Measurements from ENCODE around the gene ARVCF. TPM values are rescaled to one million over a fixed set of nuclear protein-coding genes. Genes with fewer than 3 reads are reported as not detected.

The ARVCF gene
- total RNA-seq, 1 experiment from 2014 or later, result 219 TPM

DNA sequence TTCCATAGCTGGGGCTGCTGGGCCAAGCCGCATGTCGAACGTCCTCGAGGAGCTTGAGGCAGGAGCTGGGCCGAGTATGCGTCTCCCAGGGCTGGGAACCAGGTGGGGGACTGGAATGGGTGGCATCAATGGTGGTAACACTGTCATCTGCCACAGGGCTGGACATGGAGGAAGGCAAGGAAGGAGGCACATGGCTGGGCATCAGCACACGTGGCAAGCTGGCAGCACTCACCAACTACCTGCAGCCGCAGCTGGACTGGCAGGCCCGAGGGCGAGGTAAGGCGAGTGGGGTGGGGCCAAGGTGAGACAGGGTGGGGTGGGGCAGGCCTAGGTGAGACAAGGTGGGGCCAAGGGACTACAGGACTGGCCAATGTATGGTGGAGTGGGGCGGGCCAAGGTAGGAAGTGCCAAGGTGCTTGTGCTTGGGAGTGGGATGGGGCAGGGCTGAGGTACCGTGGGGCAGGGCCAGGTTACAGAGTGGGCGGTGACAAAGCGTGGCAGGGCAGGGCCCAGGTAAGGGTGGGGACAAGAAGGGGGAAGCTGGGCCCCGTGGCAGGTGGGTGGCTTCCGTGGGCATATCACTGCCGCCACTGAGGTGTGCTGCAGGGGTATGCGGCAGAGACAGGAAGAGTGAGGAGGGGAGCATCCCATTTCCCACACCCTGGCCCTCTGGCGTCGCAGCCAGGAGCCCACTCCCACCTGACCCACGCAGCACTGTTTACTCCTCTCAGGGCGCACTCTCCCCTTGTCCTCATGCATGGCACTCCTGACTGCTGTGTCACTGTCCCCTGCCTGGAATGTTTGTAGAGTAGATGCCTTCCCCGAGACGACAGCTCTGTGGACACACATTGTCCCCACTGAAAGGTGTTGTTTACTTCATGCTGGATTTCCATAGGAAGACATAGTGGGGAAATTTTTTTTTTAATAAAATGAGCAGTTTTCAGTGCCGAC, 36.0 kb upstream of the ARVCF start:
- peak; percentile 86 for DNase-seq (ENCODE audit: low spot score)

DNA sequence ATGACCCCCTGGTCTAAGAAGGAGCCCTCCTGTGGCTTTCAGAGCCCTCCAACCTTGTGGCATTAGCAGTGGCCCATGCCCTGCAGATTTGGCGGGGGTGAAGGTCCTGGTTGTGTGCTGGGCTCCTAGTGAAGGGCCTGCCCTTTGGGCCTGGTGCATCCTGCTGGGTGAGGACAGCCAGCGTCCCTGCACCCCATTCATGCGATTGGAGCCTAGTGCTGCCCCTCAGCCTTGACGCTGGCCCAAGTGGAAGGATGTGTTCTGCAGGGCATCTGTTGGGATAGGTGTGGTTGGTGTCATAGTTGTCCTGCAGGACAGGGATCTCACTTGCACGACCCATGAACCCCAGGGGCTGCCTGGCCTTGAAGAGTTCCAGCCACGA, 35.3 kb upstream of the ARVCF start:
- no peak for DNase-seq (ENCODE audit: low spot score)

DNA sequence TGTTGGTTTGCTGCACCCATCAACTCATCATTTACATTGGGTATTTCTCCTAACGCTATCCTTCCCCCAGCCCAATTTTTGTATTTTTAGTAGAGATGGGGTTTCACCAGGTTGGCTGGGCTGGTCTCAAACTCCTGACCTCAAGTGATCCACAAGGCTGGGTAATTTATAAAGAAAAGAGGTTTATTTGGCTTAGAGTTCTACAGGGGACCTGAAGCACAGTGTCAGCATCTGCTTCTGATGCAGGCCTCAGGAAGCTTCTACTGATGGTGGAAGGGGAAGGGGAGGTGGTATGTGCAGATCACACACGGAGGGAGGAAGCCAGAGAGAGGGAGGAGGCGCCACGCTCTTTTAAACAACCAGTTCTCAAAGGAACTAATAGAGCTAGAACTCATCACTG, 30.1 kb upstream of the ARVCF start:
- DNase-seq (ENCODE audit: low spot score), result no peak

DNA sequence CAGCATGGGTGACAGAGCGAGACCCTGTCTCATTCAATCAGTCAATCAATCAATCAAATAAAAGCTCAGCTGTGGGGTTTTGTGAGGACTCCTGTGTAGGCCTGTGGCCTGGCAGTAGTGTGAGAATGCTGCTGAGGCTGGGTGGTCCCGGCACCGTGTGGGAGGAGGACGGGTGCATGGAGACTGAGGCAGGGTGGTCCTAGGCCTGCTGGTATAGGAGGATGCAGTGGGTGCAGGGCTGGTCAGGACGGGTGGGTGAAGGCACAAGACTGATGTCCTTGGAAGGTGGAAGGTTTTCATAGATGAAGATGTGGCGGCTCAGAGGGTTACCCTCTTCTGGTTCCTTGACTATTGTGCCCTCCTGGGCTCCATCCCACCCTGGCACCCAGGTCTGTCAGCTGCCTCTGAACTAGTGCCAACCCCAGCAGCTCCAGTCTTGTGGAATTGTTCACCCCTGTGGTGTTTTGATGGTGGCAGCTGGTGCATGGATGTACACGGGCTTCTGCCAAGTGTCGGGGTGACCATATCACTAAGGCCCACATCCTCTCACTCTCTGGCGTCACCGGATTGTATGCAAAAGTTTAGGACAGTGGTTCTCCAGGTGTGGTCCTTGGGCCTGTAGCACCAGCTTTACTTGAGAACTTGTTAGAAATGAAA, 28.0 kb upstream of the ARVCF start:
- DNase-seq (ENCODE audit: low spot score), result no peak

DNA sequence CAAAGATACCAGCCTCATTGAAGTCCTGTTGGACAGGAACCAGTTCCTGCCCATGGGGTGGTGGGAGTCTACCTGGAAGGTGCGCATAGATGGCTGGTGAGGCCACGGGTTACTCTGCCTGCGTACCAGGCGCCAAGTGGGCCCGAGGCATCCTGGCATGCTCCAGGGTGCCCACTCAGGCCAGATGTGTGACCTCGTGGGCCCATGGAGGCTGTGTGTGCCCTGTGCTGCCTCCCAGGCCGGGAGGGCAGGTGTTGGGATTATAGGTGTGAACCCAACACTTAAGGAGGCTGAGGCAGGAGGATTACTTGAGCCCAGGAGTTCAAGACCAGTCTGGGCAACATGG, 27.3 kb upstream of the ARVCF start:
- no peak for DNase-seq (ENCODE audit: low spot score)

DNA sequence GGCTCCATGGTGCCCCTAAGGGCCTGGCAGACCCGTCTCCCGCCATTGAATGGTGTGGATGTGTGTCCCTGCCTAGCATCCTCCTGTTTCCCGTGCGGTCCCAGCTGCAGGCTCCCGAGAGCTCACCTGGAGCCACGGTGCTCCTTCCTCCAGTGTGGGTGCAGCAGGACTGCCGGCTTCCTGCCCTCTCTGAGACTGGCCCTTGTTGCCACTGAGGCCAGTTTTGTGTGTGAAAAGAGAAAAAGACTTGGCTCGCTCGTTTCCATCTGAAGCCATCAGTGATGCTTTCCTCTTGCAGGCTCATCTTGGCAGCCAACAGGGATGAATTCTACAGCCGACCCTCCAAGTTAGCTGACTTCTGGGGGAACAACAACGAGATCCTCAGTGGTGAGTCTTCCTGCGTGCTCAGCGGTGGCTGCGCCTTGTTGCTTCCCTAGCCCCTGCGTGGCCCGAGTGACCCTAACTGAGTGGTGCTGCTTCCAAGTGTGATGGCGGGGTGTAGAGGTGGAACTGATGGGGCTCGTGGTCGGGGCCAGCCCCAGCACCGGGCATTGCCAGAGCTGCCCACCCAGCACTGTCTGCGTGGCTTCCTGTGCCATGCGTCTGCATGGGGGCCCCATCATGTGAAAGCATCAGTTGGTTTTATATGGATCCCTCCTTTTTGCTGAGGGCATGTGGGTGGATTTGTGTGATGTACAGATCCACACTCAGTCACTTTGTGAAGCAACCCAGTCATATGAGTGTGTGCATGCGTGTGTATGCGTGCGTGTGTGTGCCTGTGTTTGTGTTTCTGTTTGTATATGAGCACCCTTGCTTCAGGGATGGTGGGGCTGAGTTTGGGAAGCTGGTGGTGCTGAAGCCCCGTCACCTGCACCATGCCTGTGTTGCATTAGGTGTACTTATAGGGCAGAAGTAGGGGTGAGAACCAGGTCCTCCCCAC, 26.7 kb upstream of the ARVCF start:
- no peak for DNase-seq (ENCODE audit: low spot score)

DNA sequence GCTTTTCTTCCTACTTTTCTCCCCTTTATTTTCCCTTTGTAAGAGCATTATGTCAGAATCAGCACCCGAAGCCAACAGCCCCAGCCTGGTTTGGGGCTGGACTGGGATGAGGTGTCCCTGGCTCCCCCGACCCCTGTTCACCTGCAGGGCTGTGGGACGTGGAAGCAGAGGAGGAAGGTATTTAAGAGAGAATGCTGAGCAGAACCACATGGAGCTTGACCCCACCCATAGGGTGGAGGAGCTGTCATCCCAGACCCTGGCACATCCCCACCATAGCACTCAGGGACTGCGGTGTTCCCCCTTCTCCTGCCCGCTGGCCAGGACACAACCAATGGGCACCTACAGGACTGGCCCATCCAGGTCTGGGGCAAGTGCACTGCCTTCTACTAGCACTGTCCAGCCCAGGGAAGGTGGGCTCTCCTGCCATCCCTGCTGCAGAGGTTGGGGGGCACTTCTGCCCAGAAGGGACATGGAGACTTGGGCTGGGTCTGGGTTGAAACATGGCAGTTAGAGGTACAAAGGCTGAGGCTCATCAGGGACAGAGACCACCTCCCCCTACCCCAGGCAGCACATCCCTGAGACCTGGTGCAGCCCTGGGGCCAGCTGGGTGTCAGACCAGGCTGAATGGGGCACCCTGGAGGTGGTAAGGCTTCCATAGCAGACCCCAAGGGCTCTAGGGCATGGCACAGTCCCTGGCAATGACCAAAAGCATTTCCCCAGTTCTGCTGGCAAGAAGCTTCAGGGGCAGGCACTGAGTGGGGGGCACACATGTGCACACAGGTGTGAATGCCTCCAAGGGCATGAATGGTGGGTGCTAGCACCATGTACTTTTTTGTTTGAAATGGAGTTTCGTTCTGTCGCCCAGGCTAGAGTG, 23.9 kb upstream of the ARVCF start:
- DNase-seq (ENCODE audit: low spot score), result no peak

DNA sequence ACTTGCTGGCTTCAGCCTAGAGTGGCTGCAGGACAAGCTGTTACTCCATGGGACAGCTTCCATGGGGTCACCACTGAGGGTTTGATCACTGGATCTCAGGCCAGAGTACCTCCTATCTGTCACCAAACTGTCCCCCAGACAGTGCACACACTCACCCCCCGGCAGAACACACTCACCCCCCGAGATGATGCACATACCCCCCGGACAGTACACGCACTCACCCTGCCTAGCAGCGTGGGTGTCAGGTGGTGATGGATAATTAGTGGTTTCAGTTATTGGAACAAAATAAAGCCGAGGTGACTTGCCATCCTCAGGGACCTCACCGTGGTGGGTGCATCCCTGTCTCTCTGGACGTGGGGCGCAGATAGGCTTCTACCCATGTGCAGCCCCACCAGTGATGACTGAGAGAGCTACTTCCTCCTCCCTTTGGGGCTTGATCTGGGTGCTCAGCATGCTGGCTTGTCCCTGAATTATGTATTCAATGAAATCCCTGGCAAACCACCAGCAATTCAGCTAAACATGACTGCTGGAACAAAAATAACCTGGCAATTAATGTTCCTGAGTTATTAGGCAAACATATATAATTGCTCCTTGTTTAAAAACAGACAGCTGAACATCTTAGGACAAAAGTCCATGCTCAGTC, 23.2 kb upstream of the ARVCF start:
- no peak for DNase-seq (ENCODE audit: low spot score)

DNA sequence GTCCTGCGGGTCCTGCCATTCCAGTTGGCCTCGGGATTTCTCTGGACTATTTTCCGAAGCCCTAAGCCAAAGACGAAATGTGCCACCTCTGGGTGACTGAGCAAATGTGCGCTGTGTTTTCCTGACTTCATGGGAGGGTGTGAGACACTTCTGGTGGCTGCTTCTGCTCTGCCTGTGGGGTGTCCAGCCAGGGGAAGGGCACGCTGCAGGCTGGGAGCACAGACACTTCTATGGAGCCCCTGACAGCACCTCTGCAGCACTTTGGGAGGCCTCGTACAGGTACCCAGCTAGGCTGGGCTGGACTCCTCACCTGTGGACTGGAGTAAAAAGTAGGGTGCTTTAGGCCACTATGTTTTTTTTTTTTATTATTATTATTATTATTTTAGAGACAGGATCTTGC, 22.0 kb upstream of the ARVCF start:
- DNase-seq (ENCODE audit: low spot score), result no peak

DNA sequence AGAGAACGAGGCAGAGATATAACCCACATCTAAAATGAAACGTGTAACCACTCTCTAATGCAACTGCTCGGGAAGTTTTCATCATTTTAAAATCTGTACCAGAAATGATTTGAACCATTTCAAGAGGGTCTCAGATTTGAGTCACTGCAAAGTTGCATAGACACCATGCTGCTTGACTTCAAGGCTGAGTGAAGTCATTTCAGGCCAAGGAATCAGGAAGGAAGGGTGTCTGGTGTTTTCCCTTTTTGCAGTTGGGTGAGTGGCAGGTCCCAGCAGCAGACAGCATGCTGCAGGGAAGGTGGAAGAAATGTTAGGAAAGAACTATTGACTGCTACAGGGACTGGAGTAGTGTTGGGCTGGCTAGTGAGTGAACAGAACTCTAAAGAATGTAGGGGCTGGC, 20.8 kb upstream of the ARVCF start:
- DNase-seq (ENCODE audit: low spot score), result no peak

DNA sequence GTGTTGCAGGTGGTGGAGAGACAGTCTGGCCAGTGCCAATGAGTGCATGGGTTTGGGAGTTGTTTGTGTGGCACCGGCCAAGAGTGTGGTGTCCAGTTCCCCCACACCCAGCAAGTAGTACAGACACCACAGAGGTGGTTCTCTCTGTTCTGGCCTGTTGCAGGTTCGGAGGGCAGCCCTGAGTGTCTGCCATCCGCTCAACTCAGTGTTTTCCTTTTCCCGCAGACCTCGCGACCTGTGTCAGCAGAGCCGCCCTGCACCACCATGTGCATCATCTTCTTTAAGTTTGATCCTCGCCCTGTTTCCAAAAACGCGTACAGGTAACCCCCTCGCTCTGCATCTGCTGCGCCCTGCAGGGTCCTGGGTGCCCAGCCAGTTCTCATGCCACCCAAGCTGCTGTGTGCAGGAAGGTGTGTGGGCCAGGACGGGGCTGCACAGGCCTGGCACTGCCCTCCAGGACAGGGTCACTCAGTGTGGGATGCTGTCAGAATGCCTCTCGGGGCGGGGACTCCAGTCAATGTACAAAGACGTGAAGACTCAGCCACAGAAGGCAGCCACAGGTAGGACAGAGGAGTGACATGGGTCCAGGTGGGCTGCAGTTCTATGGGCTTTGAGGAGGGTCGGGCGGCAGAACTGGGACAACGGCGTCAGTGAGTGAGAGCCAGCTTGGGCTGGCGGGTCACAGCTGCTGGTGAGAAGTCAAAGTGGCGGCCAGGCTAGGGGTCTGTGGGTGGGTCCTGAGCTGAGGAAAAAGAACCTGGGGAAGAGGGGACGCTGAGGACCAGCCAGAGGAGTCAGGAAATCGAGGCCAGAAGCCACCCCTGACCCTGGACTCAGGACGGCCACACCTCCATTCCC, 20.1 kb upstream of the ARVCF start:
- no peak for DNase-seq (ENCODE audit: low spot score)

DNA sequence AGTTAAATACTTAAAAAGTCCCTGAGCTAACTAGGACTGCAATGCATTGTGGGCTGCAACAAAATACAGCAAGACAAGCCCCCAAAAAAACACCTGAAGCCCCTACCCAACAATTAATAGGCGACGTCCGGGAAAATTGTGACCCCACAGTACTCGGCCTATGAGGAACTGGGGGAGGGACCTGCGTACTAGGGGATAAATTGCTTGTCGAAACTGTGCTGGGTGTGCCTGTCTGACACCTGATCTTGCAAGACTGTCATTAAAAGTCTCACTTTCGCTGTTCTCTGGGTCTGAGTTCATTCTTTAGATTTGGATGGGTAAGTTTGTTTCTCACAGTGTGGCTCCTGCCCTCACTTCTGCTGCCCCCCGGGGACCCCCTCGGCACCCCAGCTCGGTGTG, 19.5 kb upstream of the ARVCF start:
- no peak for DNase-seq (ENCODE audit: low spot score)

DNA sequence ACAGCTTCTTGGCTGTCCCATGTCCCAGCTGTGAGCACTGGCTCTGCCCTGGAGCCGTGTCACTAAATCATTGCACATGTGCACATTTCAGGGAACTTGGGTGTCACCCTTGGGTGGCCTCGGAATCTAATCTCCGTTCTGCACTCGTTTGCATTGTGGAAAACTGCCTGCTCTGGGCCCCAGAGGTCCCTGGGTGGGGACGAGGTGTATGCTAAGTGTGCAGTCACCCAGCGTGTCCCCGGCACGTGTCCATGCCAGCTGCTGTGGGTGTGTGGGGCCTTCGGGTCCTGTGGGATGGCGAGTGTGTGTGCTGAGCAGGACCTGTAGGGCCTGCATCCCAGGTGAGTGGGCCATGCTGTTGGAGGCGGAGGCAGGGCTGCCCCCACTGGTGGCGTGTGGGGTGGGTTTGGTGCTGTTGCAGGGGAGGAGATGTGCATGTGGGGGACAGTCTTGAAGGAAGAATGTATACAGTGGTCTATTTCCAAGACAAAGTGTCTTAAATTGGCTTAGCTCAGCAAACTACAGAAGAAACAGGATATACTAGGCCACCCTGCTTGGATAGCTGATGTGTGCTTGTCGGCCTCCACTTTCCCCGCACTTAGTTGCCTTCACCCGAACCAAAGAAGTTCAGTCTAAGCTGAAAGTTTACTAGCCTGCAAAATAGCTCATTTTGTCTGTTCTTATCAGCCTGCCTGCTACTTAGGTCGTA, 18.9 kb upstream of the ARVCF start:
- DNase-seq (ENCODE audit: low spot score), result no peak

DNA sequence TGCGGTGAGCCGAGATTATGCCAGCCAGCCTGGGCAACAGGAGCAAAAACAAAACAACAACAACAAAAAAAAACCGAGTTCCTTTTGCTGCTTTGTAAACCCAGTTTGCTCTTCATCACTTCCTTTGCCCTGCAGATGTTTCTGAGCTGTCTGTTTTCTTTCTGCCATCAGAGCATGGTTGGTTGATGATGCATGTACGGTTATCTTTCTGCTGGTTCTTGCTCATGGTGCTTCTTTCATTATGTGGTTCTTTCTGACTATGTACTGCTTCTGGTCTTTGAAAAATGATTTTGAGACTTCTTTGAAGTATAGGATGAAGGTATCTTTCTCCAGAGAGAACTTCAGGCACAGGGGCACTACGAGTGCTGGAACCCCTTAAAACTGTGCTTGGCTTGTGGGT, 17.5 kb upstream of the ARVCF start:
- no peak for DNase-seq (ENCODE audit: low spot score)

DNA sequence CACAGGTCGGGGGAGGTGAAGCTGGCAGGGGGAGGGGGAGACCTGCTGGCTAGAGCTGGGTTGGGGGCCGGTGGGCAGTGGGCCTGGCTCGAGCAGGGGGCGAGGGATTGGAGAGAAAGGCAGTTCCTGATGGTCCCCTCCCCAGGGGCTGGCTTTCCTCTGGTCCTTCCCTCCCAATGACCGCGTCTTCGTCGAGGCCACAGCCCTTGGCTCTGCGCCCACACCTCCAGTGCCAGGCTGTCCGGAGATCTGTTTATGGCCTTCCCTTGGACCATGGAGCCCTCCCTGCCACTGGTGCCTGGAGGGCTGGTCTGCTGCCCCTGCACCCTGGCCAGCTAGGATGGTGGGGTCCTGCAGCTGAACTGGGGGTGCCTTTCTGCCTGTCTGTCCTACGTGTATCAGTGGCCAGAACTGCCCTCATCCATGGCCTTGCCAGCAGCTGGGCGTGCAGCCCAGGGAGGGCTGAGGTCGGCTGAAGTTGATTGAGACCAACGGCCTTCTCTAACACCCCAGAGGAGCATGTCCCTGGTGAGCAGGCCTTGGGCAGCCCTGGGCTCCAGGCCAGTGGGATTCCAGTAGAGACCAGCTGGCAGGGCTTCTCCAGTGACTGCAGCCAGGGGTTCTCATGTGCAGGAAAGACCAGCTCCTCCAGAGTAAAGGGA, 16.6 kb upstream of the ARVCF start:
- DNase-seq (ENCODE audit: low spot score), result no peak

DNA sequence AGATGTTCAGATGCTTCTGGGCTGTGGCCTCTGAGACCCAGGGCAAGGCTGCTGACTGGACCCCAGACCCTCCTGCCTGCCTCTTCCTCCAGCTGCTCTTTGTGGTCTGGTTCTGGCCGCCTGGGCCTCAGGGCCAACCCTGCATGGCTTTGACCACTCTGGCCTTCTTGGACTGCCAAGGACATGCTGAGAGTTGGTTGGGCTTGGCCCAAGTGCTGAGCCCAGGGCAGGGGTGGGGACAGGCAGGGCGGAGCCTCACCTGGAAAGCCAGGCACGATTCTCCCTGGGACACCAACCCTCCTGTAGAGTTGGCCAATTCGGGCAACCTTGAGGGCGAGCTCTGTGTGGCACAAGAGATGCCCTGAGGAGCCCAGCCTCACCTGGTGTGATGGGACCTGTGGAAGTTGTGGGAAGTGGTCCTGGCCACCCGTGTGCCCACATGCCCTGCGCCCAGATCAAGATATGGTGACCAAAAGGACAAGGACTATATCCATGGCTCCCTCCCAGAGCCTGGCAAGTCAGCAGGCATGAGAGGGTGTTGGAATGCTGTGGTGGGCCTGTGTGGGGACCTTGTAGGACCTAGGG, 15.9 kb upstream of the ARVCF start:
- peak; percentile 58 for DNase-seq (ENCODE audit: low spot score)

DNA sequence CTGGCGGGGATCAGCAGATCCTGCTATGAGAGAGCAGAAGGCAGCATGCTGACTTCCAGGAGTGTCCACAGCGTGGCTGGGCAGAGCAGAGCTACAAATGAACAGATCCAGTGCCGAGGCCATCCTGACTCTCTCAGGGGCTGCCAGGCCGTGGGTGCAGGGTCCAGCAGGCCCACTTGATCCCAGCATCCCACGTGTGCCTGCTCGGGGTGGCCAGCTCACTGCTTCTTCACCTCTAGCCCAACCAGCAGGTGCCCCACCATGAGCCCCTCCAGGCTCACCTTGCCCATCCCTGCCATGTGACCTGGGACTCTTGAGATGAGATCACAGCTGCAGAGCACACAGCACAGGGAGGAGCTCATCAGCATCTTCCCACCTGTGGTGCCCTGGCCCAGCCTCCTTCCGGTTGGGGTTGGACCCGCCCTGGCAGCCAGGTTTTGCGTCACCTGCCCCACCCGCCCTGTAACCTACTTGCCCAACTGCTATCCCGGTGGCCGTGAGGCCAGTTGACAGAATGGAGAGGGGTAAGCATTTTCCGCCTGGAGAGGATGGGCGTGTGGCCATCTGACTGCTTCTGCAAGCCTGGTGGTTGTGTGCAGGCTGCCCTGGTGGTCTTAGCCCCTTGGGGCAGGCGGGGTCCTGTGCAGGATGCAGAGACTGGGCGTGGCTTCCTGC, 15.2 kb upstream of the ARVCF start:
- DNase-seq (ENCODE audit: low spot score), result peak; percentile 95

Measured in HT-29 (cell line).